IMR-90 (cell line): ENCODE measurements around the gene IFI27L2. TPM values are rescaled to one million over a fixed set of nuclear protein-coding genes. Genes with fewer than 3 reads are reported as not detected.
A peak's percentile ranks its signal among the peaks of the same experiment; 100 is the strongest.

Source experiments
- ATAC-seq: fragments of 200-7000 bp; cut with Tn5 transposase; 2 replicates; pipeline ENCODE4 v1.9.1; 2020; ENCODE audit warnings: low read depth, mild to moderate bottlenecking, moderate library complexity
- BruUV-seq: library from RNA; stranded (reverse); fragments of 400-500 nt; replicated peaks from 2 replicates; lab custom pipeline; 2021; lab: Mats Ljungman, UMichigan
- CTCF ChIA-PET: fragments of 300-600 bp; formaldehyde crosslinking; extraction: SDS; loops from one replicate; lab custom pipeline; 2021; ENCODE audit warnings: antibody characterized with exemption; lab: Yijun Ruan, JAX
- POLR2A ChIA-PET: fragments of 300-600 bp; sonication (Branson Sonifier 250); formaldehyde crosslinking; loops from one replicate; lab custom pipeline; 2022; ENCODE audit warnings: antibody characterized with exemption; ENCODE audit not compliant: unreplicated experiment; lab: Charles Lee
- DNase-seq: peaks from one replicate; pipeline ENCODE4 v3.0.0; 2013
- H2AFZ ChIP-seq: replicated peaks from 2 replicates; pipeline ENCODE3; 2013; ENCODE audit warnings: low read length, mild to moderate bottlenecking; ENCODE audit not compliant: poor library complexity
- H2AK5ac ChIP-seq: 2 replicates; pipeline ENCODE4 v1.6.1; 2013; ENCODE audit warnings: low read depth, low read length, inconsistent platforms
- H2AK9ac ChIP-seq: replicated peaks from 2 replicates; pipeline ENCODE3; 2013; ENCODE audit warnings: mild to moderate bottlenecking, low read depth, low read length, moderate library complexity; ENCODE audit not compliant: poor library complexity
- H2BK120ac ChIP-seq: 2 replicates; pipeline ENCODE4 v1.6.1; 2013; ENCODE audit warnings: low read depth, low read length, inconsistent platforms
- H2BK15ac ChIP-seq: 3 replicates; pipeline ENCODE4 v1.6.1; 2013; ENCODE audit warnings: low read depth, low read length, inconsistent platforms
- H2BK20ac ChIP-seq: 2 replicates; pipeline ENCODE4 v1.6.1; 2013; ENCODE audit warnings: low read depth, mild to moderate bottlenecking, inconsistent platforms, low read length, moderate library complexity
- H2BK5ac ChIP-seq: 2 replicates; pipeline ENCODE4 v1.6.1; 2013; ENCODE audit warnings: mild to moderate bottlenecking, low read depth, low read length, inconsistent platforms; ENCODE audit not compliant: poor library complexity, severe bottlenecking
- H3K14ac ChIP-seq: replicated peaks from 2 replicates; pipeline ENCODE4 v1.6.1; 2013; ENCODE audit warnings: low read depth, low read length, inconsistent platforms
- H3K18ac ChIP-seq: 2 replicates; pipeline ENCODE4 v1.6.1; 2013; ENCODE audit warnings: low read depth, low read length, control low read depth
- H3K23ac ChIP-seq: 2 replicates; pipeline ENCODE4 v1.6.1; 2013; ENCODE audit warnings: low read depth, low read length, inconsistent platforms
- H3K27ac ChIP-seq: 2 replicates; pipeline ENCODE4 v1.5.1; 2013; ENCODE audit warnings: mild to moderate bottlenecking, control low read depth, low read length; ENCODE audit not compliant: insufficient read depth
- H3K27me3 ChIP-seq: 2 replicates; pipeline ENCODE4 v1.6.1; 2013; ENCODE audit warnings: low read length; ENCODE audit not compliant: control insufficient read depth, insufficient read depth
- H3K36me3 ChIP-seq: 2 replicates; pipeline ENCODE4 v1.6.1; 2013; ENCODE audit warnings: low read length, mixed read lengths; ENCODE audit not compliant: control insufficient read depth, insufficient read depth
- H3K4ac ChIP-seq: 2 replicates; pipeline ENCODE4 v1.6.1; 2013; ENCODE audit warnings: low read depth, low read length, inconsistent platforms
- H3K4me1 ChIP-seq: 2 replicates; pipeline ENCODE4 v1.6.1; 2013; ENCODE audit warnings: low read length, mixed read lengths; ENCODE audit not compliant: control insufficient read depth, insufficient read depth
- H3K4me2 ChIP-seq: 2 replicates; pipeline ENCODE4 v1.6.1; 2013; ENCODE audit warnings: low read depth, mild to moderate bottlenecking, control low read depth, low read length, moderate library complexity
- H3K4me3 ChIP-seq: 2 replicates; pipeline ENCODE4 v1.5.1; 2013; ENCODE audit warnings: low read depth, mild to moderate bottlenecking, control low read depth, low read length, moderate library complexity; ENCODE audit not compliant: insufficient read depth
- H3K56ac ChIP-seq: 2 replicates; pipeline ENCODE4 v1.6.1; 2013; ENCODE audit warnings: low read length, inconsistent platforms; ENCODE audit not compliant: insufficient read depth; ENCODE audit errors: extremely low read depth
- H3K79me1 ChIP-seq, 2 experiments: 2 replicates each; pipeline ENCODE4 v1.6.1; 2013; ENCODE audit warnings: low read length in 2 of 2, inconsistent platforms in 1 of 2, low read depth in 1 of 2
- H3K9ac ChIP-seq: 2 replicates; pipeline ENCODE4 v1.6.1; 2013; ENCODE audit warnings: low read depth, low read length, control low read depth
- H3K9me1 ChIP-seq: 2 replicates; pipeline ENCODE4 v1.6.1; 2013; ENCODE audit warnings: low read length, inconsistent platforms; ENCODE audit not compliant: insufficient read depth
- H3K9me3 ChIP-seq: 2 replicates; pipeline ENCODE4 v1.6.1; 2013; ENCODE audit warnings: low read length; ENCODE audit not compliant: control insufficient read depth, insufficient read depth
- H4K20me1 ChIP-seq: 2 replicates; pipeline ENCODE4 v1.6.1; 2013; ENCODE audit warnings: low read length, inconsistent platforms; ENCODE audit not compliant: insufficient read depth
- H4K5ac ChIP-seq: 2 replicates; pipeline ENCODE4 v1.6.1; 2013; ENCODE audit warnings: mild to moderate bottlenecking, low read depth, low read length, control low read depth
- H4K8ac ChIP-seq, 2 experiments: 2 replicates each; pipeline ENCODE4 v1.6.1; 2013; ENCODE audit warnings: low read depth in 2 of 2, low read length in 2 of 2, control low read depth in 1 of 2, inconsistent platforms in 1 of 2
- H4K91ac ChIP-seq: 2 replicates; pipeline ENCODE4 v1.6.1; 2013; ENCODE audit warnings: low read depth, low read length, inconsistent platforms; ENCODE audit not compliant: insufficient read depth
- BHLHE40 ChIP-seq: fragments of 150-350 bp; IDR thresholded peaks from 2 replicates; pipeline ENCODE4 v1.6.1; 2016; ENCODE audit warnings: mild to moderate bottlenecking, low read depth, low read length
- MAZ ChIP-seq: IDR thresholded peaks from 2 replicates; pipeline ENCODE4 v1.6.1; 2012; ENCODE audit warnings: low read depth, mild to moderate bottlenecking, low read length, improper control_type of control experiment, moderate library complexity, borderline replicate concordance
- WGBS, 2 experiments: methylation state at CpG; one replicate each; pipeline versions ENCODE4 v1.1.5 to v1.1.7; 2013; ENCODE audit warnings: missing lambda C conversion rate in 2 of 2; ENCODE audit not compliant: insufficient read length in 1 of 2; ENCODE audit errors: extremely low coverage in 2 of 2; 5-methylcytosine and 5-hydroxymethylcytosine counted together
- dilution Hi-C: fragments of 300-500 bp; cut with HindIII; formaldehyde crosslinking; loops from one replicate; pipeline ENCODE4 v1.14.3; 2018; ENCODE audit warnings: low sequenced_read_pairs; ENCODE audit not compliant: unreplicated experiment
- in situ Hi-C: fragments of 300-500 bp; cut with MboI; formaldehyde crosslinking; loops from 3 replicates; pipeline ENCODE4 v1.14.3; 2019; ENCODE audit warnings: low sequenced_read_pairs, inconsistent platforms, mixed read lengths
- intact Hi-C: fragments of 100-400 bp; cut with micrococcal nuclease; formaldehyde crosslinking; loops from 2 replicates; pipeline ENCODE4 v1.10.0; 2022
- polyA plus RNA-seq, 3 experiments: library from polyadenylated mRNA; depleted of rRNA; stranded (reverse); fragments of >200 nt; gene quantifications; 2 replicates each; pipeline ENCODE4 v1.2.3, GENCODE V29; 2012; ENCODE audit warnings: low replicate concordance in 1 of 3
- total RNA-seq: library from RNA; depleted of rRNA; stranded (reverse); fragments of >200 nt; gene quantifications from 2 replicates; pipeline ENCODE4 v1.2.3, GENCODE V29; 2012

Gene IFI27L2
- total and polyA plus RNA-seq, 2 of the 4 experiments (the other 2 are of a cell fraction) = 43.0 to 187 TPM

DNA sequence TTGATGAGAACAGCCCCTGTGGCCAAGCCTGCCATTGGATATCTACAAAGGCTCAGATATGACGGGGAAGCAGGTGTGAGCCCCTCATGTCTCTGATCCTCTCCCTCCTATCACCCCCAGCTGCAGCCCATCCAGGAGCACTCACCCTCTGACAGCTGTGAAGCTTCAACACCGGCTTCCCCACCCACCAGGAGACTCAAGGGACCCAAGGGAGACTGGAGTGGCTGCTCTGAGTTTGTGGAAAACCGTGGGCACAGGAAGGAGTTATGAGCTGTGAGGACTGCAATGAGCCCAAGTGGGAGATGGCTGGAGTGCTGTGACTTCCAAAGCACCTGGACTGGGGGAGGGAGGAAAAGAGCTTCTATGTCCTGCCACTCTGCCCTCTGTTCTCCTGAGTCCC lies 7.9 kb downstream of the IFI27L2 start:
- no peaks in the 10 kb centered on the region for H3K79me1 ChIP-seq
- peak overlapping the region; percentile 59 for H3K4ac ChIP-seq
- H3K9ac ChIP-seq = no peak overlapping the region
- peak overlapping the region; percentile 65 for H2AFZ ChIP-seq
- H2BK20ac ChIP-seq = peak overlapping the region; percentile 33; the same call in 1 of the 2 replicates
- H3K27me3 ChIP-seq = peaks cover 6% of the 10 kb centered on the region; the same call in 1 of the 2 replicates
- ATAC-seq (no peak), DNase-seq (no peak)
- TF ChIP-seq MAZ = 0 out of 2 replicates have a peak, but pooled peaks have one; percentile 15
- TF ChIP-seq BHLHE40 = no peak
- H2AK5ac ChIP-seq = peak overlapping the region; percentile 23; the same call in 1 of the 2 replicates
- H4K20me1 ChIP-seq = 0 out of 2 replicates have a peak, but pooled peaks cover 2% of the 10 kb centered on the region
- H2BK5ac ChIP-seq = peak overlapping the region; percentile 39
- peaks cover 13% of the 10 kb centered on the region for H3K4me1 ChIP-seq
- peak overlapping the region; percentile 2; the same call in 1 of the 2 replicates for H3K18ac ChIP-seq
- ChIA-PET CTCF (no interaction called here), POLR2A (no interaction called here)
- BruUV-seq = no TSS peak
- H3K9me3 ChIP-seq = peaks cover 3% of the 10 kb centered on the region
- no peak overlapping the region; a peak in 1 of 4 replicates for H4K8ac ChIP-seq
- H3K23ac ChIP-seq = peak overlapping the region; percentile 36; the same call in 1 of the 2 replicates
- peaks cover under 1% of the 10 kb centered on the region; the same call in 1 of the 2 replicates for H3K36me3 ChIP-seq
- no peak overlapping the region for H3K4me3 ChIP-seq
- H2BK15ac ChIP-seq = peak overlapping the region; percentile 7; the same call in 1 of the 3 replicates
- dilution Hi-C loops = no loop called here
- peak overlapping the region; percentile 26; the same call in 1 of the 2 replicates for H3K27ac ChIP-seq
- peak overlapping the region; percentile 43; the same call in 1 of the 2 replicates for H4K91ac ChIP-seq
- no peak overlapping the region for H3K56ac ChIP-seq
- in situ Hi-C loops = no loop called here
- H2AK9ac ChIP-seq = peak overlapping the region; percentile 15
- peaks cover 5% of the 10 kb centered on the region; the same call in 1 of the 2 replicates for H3K9me1 ChIP-seq
- peak overlapping the region; percentile 22 for H3K14ac ChIP-seq
- intact Hi-C loops = no loop called here
- peak overlapping the region; percentile 48 for H2BK120ac ChIP-seq
- no peak overlapping the region for H4K5ac ChIP-seq
- no CpG with 5 or more reads among the region's 3 CpGs for WGBS, 2 experiments
- H3K4me2 ChIP-seq = 0 out of 2 replicates have a peak overlapping the region, but pooled peaks have one; percentile 9
